ENCODE results near the gene ARSH. TPM values are rescaled to one million over a fixed set of nuclear protein-coding genes. Genes with fewer than 3 reads are reported as not detected.
A peak's percentile ranks its signal among the peaks of the same experiment; 100 is the strongest.
"Not testable (repeated sequence)": the region's sequence is repeated elsewhere in the genome, so short reads cannot be mapped to it uniquely, and the experiment has no call there.

The ARSH gene
- total RNA-seq, 1 donor: not detected

DNA sequence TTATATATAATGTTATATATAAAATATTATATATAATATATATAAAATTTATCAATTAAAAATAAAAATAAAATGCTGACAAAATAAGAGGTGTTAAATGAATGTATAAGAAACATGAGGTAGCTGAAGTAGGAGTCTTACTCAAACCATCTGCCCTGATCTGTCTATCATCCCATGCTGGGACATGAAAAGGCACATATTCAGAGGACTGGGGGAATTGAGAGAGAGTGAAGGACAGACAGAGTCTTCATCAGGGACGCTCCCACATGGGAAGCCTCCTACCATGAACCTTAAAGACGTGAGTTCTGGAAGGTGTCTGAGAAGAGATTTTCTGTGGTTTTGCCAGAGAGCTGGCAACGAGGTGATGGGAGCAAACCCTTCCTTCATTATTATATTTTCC lies 30.9 kb downstream of the ARSH start:
- DNase-seq (ENCODE audit: low read depth): no peak
- TF ChIP-seq, protein P1, sequence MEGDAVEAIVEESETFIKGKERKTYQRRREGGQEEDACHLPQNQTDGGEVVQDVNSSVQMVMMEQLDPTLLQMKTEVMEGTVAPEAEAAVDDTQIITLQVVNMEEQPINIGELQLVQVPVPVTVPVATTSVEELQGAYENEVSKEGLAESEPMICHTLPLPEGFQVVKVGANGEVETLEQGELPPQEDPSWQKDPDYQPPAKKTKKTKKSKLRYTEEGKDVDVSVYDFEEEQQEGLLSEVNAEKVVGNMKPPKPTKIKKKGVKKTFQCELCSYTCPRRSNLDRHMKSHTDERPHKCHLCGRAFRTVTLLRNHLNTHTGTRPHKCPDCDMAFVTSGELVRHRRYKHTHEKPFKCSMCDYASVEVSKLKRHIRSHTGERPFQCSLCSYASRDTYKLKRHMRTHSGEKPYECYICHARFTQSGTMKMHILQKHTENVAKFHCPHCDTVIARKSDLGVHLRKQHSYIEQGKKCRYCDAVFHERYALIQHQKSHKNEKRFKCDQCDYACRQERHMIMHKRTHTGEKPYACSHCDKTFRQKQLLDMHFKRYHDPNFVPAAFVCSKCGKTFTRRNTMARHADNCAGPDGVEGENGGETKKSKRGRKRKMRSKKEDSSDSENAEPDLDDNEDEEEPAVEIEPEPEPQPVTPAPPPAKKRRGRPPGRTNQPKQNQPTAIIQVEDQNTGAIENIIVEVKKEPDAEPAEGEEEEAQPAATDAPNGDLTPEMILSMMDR (IDR thresholded peaks at IDR 0.05; ENCODE audit: insufficient read depth, low read length): no peak
- H3K4me3 ChIP-seq (ENCODE audit: low read depth, low read length): no peak overlapping the region

GRCh38 chrX:3044196-3044595 lies 37.9 kb downstream of the ARSH start:
- no peak overlapping the region for H3K4me3 ChIP-seq (ENCODE audit: low read depth, low read length)
- no peak for DNase-seq (ENCODE audit: low read depth)
- TF ChIP-seq, protein P1 (IDR thresholded peaks at IDR 0.05; ENCODE audit: insufficient read depth, low read length): no peak

DNA sequence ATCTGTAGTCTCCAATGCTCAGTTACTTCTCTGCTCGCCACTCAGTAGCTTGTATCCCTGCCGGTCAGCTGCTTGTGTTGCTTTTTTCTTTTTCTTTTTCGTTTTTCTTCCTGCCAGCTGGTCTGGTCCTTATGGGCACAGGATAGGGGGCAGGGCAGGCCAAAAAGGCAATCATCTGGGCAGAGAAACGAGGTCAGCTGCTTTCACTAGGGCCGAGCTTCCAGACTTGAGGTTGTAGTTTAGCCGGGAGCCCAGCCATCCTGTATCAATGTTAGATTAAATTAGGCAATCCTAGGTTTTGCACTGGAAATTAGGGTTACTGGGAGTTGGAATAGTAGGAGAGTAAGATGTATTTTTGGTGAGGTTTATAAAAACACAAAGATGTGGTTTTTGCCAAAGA lies 38.3 kb downstream of the ARSH start:
- H3K4me3 ChIP-seq (ENCODE audit: low read depth, low read length): no peak overlapping the region
- TF ChIP-seq, protein P1 (IDR thresholded peaks at IDR 0.05; ENCODE audit: insufficient read depth, low read length): no peak

GRCh38 chrX:3046253-3047240 lies 40.2 kb downstream of the ARSH start:
- TF ChIP-seq, protein P1 (IDR thresholded peaks at IDR 0.05; ENCODE audit: insufficient read depth, low read length): no peak
- H3K4me3 ChIP-seq (ENCODE audit: low read depth, low read length): no peak overlapping the region
- DNase-seq (ENCODE audit: low read depth): peak; percentile 1

More for the DNA sequence above, 38.3 kb downstream of the ARSH start:
- DNase-seq (ENCODE audit: low read depth): no peak

GRCh38 chrX:3050523-3051175 lies 44.3 kb downstream of the ARSH start:
- not testable (repeated sequence) for H3K4me3 ChIP-seq (ENCODE audit: low read depth, low read length)

GRCh38 chrX:3052860-3053259 lies 46.5 kb downstream of the ARSH start:
- no peak for DNase-seq (ENCODE audit: low read depth)
- TF ChIP-seq, protein P1 (IDR thresholded peaks at IDR 0.05; ENCODE audit: insufficient read depth, low read length): no peak
- H3K4me3 ChIP-seq (ENCODE audit: low read depth, low read length): no peak overlapping the region

More at GRCh38 chrX:3050523-3051175, 44.3 kb downstream of the ARSH start:
- DNase-seq (ENCODE audit: low read depth): not testable (repeated sequence)

- DNase-seq (ENCODE audit: low read depth): peak; percentile 0
- no peak overlapping the region for H3K4me3 ChIP-seq (ENCODE audit: low read depth, low read length)
- TF ChIP-seq, protein P1 (IDR thresholded peaks at IDR 0.05; ENCODE audit: insufficient read depth, low read length): no peak
Observed at GRCh38 chrX:3066555-3066954, 60.2 kb downstream of the ARSH start.
